Astrocyte (in vitro differentiated cells and primary cell): ENCODE measurements around the gene TICAM2.

Experiments
- CTCF ChIP-seq: IDR thresholded peaks from 2 replicates; pipeline ENCODE4 v1.5.1; 2011; ENCODE audit warnings: low read depth, mild to moderate bottlenecking, inconsistent platforms, low read length, moderate library complexity; ENCODE audit not compliant: insufficient read depth
- EZH2 ChIP-seq: IDR thresholded peaks from 2 replicates; pipeline ENCODE4 v1.6.1; 2012; ENCODE audit warnings: mild to moderate bottlenecking, low read length, inconsistent platforms; ENCODE audit not compliant: insufficient read depth

- TF ChIP-seq CTCF (no peak), EZH2 (no peak)
Observed at GRCh38 chr5:115542651-115543364, 59.5 kb downstream of the TICAM2 start.
